NOMO-1 (cell line): Measurements from ENCODE around the gene NFE2L1.
"Not testable (repeated sequence)": the region's sequence is repeated elsewhere in the genome, so short reads cannot be mapped to it uniquely, and the experiment has no call there.

Source experiments
- DNase-seq, 2 experiments: peaks; one replicate each; lab custom pipeline; 2025; ENCODE audit not compliant: unreplicated experiment in 2 of 2; lab: John Stamatoyannopoulos, UW

NFE2L1 gene

GRCh38 chr17:48047741-48048383 is at the start of gene NFE2L1:
TSS of gene NFE2L1 (plus strand) at chr17:48048359. CDS start at chr17:48051119, 2,760 bp downstream.
- DNase-seq, result peak; percentile 99 to 100

DNA sequence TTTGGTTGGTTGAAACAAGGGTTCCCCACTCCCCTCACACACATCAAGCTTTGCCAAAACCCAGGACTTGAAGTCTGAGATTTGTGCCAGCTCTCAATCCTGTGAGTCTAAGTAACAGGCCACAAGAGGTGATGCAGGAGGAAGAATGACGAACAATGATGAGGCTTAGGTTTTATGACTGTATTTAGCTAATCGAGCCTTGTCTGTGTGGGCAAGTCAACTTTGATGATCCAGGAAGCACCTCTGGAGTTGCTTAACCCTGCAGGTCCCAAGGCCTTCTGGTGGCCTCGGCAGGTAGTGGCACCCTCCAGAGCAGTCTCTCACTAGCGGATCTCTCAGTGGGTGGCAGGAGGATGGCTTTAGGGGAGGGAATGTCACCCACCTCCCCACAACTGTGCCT is 48.6 kb upstream of the NFE2L1 start:
- peak; percentile 31 to 47 for DNase-seq

DNA sequence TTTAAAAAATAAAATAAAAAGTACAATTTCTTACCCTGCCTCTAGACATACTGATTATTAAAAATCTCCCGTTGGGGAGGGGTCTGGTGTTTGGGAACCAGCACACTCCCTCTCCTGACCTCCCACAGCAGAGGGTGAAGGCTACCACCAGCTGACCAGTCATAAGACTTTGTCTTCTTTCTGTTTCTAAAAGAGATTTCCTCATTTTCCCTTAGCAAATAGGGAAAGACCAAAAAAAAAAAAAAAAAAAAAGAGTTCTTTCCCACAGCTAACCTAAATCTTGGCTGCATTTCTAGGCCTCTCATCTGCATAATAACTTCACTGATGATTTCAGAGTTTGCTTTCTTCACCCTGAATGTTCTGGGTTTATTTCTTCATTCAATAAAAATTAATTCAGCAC is 47.0 kb upstream of the NFE2L1 start:
- DNase-seq, result no peak

DNA sequence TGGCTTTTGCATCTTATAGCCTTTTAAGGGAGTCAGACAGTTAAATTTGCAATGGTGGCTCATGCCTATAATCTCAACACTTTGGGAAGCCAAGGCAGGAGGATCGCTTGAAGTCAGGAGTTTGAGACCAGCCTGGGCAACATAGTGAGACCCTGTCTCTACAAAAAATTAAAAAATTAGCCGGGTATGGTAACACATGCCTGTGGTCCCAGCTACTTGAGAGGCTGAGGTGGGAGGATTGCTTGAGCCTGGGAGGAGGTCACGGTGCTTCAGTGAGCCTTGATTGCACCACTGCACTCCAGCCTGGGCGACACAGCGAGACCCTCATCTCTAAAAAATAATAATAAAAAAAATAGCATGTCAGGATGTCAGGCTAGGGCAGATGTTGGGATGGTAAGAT is 46.5 kb upstream of the NFE2L1 start:
- not testable (repeated sequence) for DNase-seq

DNA sequence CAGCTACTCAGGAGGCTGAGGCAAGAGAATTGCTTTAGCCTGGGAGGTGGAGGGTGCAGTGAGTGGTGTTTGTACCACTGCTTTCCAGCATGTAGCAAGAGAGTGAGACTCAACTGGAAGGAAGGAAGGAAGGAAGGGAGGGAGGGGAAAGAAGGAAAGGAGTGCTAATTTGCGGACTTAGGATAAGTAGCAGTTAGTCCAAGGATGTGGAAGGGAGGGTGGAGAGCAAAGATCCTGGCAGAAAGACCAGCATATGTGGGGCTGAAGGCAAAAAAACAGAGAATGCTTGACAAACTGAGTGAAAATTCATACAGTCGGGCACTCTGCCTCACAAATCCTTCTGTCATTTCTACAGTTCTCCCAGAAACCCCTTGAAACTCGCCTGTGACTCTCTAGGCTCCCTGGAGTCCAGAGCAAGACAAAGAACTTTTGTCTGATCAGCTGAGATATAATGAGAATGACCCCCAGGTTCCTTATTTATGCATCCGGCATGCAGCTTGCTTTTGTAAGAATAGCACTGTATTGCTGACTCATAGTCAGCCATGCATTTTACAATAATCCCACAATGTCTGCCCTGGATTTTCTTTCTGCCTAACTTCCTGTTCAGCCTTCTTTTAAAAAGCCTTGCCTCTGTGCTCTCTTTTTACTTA is 45.8 kb upstream of the NFE2L1 start:
- peak; percentile 57 to 91 for DNase-seq

GRCh38 chr17:48002916-48003416 is 45.2 kb upstream of the NFE2L1 start:
- no peak for DNase-seq

DNA sequence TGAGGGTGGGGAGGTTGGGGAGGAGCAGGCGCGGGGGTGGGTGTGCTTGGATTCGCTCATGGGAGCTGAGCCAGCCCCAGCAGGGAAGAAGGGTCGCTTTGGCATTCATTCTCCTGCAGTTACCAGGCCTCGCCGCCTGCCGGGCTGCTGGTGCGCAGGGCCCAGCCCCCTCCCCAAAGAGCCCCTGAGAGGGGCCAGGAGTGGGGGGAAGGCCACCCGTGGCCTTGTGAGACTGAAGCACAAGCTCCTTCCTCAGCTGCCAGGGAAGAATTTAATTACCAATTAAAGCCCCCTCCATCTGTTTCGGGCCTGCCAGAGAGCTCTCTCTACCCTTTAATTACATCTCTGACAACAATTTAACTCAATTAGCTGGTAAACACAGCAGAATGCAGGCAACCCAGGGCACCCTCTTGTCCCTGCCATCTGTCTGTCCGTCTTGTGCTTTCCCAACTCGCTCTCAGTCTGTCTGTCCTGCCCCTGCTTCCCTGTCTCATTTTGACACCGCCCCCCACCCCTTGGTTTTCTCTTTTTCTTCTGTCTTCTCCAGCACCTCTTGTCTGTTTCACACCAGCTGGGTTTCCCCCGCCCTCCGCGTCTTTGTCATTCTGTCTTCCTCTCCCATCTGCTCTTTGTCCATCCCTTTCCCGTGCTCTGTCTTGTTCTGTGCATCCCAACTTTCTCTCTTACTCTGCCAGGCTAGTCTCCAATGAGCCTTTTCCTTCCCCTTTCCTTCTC is 44.6 kb upstream of the NFE2L1 start:
- no peak for DNase-seq

GRCh38 chr17:48004983-48005382 is 43.2 kb upstream of the NFE2L1 start:
- DNase-seq, result no peak

DNA sequence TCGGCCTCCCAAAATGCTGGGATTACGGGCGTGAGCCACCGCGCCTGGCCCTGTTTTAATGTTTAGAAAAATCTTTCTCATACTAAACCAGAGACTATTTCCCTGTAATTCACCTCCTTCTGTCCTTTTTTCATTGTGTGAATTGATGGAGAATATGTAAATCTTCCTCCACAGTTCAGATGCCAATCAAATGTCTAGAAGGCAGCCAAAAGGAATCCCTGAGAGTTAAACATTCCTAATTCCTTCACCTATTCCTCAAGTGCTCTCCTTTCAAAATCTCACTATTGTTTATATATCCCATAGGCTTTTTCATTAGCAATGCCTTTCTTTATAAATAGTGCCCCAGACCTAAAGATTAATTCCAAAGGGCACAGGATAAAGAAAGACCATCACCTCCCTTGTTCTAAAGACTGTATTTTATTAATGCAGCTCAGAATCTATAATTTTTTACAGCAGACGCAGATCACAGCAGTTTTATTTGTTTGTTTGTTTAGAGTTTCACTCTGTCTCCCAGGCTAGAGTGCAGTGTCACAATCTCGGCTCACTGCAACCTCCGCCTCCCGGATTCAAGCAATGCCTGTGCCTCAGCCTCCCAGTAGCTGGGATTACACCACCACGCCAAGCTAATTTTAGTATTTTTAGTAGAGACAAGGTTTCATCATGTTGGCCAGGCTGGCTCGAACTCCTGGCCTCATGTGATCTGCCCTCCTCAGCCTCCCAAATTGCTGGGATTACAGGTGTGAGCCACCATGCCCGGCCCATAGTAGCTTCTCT is 41.0 kb upstream of the NFE2L1 start:
- DNase-seq, result peak in 1 of 2 experiments; percentile 13

GRCh38 chr17:48010193-48010592 is 38.0 kb upstream of the NFE2L1 start:
- DNase-seq, result no peak

DNA sequence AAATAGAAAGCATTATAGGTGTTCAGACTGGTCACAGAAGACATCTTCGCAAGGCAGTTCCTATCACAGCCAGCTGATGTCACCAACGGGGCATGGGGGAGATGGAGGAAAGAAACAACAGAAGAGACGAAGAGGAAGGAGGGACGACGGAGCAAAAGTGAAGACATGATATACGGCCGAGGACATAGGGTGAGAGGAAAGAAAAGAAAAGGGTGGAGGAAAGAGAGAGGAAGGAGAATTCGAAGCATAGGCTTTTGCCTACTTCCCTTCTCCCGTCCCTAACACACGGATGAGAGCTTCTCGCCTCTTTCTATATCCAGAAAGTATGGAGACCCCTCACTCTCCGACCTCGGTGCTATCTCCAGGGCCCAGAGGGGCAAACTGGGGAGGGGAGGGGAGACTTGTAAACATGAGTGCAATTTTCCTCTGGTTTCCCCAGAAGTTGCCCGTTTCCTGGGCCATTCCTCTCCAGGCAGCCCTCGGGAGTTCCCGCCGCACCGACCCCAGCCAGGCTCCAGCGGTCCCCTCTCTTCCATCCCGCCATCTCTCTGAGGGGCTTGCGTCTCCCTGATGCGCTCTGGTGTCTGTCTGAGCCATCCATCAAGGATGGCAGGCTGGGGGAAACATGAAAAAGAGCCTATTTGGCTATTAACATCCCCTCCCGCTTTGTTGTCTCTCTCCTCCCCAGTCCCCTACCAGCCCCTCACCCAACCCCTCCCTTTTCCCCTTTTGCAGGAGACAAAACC is 36.6 kb upstream of the NFE2L1 start:
- DNase-seq, result peak; percentile 31 to 71

DNA sequence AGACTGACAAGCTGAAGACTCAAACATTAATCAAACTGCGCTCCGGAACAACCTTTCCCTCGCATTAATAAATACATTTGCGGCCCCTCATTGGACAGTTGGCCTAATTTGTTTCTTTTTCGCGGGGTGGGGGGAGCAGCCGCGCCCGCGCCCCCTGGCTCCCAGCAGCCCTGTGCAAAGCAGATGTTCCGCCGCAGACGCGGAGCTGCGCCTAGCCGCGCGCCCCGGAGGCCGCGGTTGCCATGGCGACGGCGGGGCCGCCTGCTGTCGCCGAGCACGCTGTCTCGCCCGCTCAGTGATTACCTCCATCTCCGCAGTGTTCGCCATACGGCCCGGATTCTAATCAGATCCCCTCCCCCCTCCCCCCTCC is 36.0 kb upstream of the NFE2L1 start:
- peak; percentile 23 to 35 for DNase-seq

DNA sequence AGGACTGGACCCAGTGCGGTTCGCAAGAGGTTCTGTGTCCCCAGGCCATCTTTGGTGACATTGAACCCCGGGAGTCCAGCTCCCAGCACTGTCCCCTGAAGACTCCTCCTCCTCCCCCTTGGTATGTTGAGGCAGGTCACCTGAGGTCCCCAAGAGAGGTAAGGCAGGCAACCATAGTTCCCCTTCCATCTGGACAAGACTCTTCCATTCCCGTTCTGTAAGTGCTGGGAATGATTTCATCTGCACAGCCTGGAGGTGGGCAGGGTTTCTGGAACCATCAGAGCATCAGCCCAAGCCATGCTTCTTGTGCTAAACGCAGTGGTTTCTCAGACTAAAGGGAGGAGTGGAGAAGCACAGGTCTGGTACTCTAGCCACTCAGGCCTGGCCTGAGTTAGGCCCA is 35.5 kb upstream of the NFE2L1 start:
- DNase-seq, result no peak

DNA sequence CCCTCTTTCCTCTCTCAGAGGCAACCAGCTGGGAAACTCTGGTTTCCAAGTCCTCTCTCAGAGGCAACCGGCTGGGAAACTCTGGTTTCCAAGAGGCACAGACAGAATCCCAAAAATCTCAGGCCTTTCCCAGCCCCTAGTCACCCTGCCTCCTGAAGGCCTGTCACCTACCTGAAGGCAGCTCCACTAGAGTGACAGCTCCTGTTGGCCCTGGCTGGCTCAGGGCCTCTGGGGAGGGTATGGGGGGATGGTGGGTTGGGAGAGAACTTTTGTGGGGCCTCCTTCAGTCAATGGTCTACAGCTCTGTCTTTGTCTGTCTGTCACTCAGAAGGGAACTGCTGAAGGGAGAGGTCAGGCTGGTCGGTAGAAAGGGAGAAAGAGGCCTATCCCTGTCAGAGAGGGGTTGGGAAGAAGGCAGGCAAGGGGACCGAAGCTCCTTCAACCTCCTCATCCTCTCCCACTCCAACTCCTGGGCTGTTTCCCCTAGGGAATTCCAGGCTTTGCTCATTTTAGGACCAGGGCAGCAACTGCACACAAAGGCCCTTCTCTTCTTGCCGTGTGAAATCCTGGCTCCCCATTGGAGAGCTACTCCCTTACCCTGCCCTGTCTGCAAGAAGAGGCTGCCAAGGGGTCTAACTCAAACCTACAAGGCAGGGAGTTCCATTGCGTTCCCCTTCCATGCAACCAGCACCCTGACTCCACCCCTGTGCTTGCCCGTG is 34.1 kb upstream of the NFE2L1 start:
- no peak for DNase-seq

DNA sequence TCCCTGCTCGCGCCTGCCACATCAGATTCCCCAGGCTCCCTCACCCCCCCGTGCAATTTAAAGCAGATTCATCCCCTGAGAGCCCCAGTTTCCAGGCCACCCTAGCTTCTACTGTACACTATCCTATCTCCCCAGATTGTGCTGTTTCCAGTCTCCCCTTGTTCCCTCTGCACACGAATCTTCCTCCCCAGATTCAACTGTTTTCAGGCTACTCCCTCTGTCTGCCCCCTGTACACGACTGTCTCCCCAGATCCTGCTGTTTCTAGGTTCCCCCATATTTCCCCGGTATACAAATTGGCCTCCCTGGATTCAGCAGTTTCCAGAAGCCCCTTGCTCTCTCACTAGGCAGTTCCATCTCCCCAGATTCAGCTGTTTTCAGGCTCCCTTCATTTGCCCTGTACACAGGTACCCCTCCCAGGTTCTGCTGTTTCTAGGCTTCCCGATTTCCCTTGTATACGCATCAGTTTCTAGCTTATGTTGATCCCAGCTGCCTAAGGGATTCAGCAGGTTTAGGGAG is 33.5 kb upstream of the NFE2L1 start:
- no peak for DNase-seq

- DNase-seq, result no peak
These were observed 32.0 kb upstream of the NFE2L1 start for GRCh38 chr17:48016112-48016511.

DNA sequence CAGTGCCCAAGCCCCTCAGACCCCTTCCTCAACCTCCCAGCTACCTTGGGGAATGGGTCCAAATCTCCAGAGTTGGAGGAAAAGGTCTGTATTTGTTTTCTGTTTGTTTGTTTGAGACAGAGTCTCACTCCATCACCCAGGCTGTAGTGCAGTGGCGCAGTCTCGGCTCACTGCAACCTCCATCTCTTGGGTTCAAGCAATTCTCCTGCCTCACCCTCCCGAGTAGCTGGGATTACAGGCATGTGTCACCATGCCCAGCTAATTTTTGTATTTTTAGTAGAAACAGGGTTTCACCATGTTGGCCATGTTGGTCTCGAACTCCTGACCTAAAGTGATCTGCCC is 30.4 kb upstream of the NFE2L1 start:
- DNase-seq, result not testable (repeated sequence)

DNA sequence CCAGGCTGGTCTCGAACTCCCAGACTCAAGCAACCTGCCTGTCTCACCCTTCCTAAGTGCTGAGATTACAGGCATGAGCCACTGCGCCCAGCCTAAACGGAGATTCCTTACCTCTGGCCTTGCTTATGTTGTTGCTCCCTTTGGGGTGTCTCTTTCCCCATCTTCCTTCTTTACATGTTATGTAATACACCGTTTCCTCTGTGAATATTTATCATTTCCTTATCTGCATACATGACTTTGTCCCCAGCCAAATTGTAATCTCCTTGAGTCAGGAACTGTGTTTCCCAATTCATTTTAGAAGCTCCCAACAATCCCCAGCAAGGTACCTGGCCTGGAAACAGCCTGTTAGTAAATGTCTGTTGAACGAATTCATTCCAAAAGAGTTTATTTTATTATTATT is 26.2 kb upstream of the NFE2L1 start:
- DNase-seq, result peak in 1 of 2 experiments; percentile 19

DNA sequence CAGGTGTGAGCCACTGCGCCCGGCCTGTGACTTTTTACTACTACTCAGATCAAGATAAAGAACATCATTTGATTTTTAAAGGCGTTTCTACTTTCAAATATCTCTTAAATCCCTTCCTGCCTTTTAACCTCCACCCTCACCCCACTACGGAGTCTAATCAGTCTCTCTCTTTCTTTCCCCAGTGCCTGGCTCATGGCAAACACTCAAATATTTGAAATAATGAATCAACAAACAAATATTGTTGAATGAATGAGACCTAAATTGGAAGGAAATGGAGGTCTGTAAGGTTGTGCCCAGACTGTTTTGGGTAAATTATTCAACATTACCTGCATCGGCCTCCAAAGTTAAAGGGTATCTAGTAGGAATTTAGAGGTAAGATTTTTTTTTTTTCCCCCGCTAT is 25.3 kb upstream of the NFE2L1 start:
- no peak for DNase-seq
